Memory B cell (primary cell): Measurements from ENCODE around the gene ANAPC16.
"Not testable (repeated sequence)": the region's sequence is repeated elsewhere in the genome, so short reads cannot be mapped to it uniquely, and the experiment has no call there.

ENCODE experiments used
- ATAC-seq: fragments of 150-1000 bp; cut with Tn5 transposase; 2 replicates; pipeline ENCODE4 v1.10.0; 2021; ENCODE audit warnings: low read depth, mild to moderate bottlenecking, moderate library complexity
- DNase-seq, 2 donors: peaks; one replicate each; pipeline ENCODE4 v3.0.0; 2022; ENCODE audit warnings: low spot score in 2 of 2
- H3K27ac Mint-ChIP-seq: one replicate; pipeline ENCODE4 v1.8.0; 2022; ENCODE audit warnings: mild to moderate bottlenecking, moderate library complexity, mixed read lengths
- H3K27me3 Mint-ChIP-seq: one replicate; pipeline ENCODE4 v1.8.0; 2022; ENCODE audit warnings: mixed read lengths
- H3K36me3 Mint-ChIP-seq: one replicate; pipeline ENCODE4 v1.8.0; 2022; ENCODE audit warnings: mild to moderate bottlenecking, mixed read lengths
- H3K4me1 Mint-ChIP-seq: one replicate; pipeline ENCODE4 v1.8.0; 2022; ENCODE audit warnings: mixed read lengths
- H3K4me3 Mint-ChIP-seq: one replicate; pipeline ENCODE4 v1.8.0; 2022; ENCODE audit warnings: mild to moderate bottlenecking, moderate library complexity, mixed read lengths
- H3K9me3 Mint-ChIP-seq: one replicate; pipeline ENCODE4 v1.8.0; 2022; ENCODE audit warnings: mixed read lengths

The ANAPC16 gene

GRCh38 chr10:72243822-72244437 is 28.1 kb downstream of the ANAPC16 start:
- peaks cover 53% of the 10 kb centered on the region for H3K4me1 Mint-ChIP-seq
- DNase-seq (no peak), ATAC-seq (no peak)
- H3K27ac Mint-ChIP-seq: peak overlapping the region; percentile 62
- H3K9me3 Mint-ChIP-seq: no peaks in the 10 kb centered on the region
- H3K36me3 Mint-ChIP-seq: no peaks in the 10 kb centered on the region
- H3K27me3 Mint-ChIP-seq: no peaks in the 10 kb centered on the region
- no peak overlapping the region for H3K4me3 Mint-ChIP-seq

- peak overlapping the region; percentile 62 for H3K27ac Mint-ChIP-seq
- no peak for ATAC-seq
- H3K4me3 Mint-ChIP-seq: no peak overlapping the region
- H3K27me3 Mint-ChIP-seq: no peaks in the 10 kb centered on the region
- peaks cover 53% of the 10 kb centered on the region for H3K4me1 Mint-ChIP-seq
- DNase-seq: no peak
- H3K36me3 Mint-ChIP-seq: no peaks in the 10 kb centered on the region
- H3K9me3 Mint-ChIP-seq: no peaks in the 10 kb centered on the region
Measured at GRCh38 chr10:72244573-72245038, 28.8 kb downstream of the ANAPC16 start.

GRCh38 chr10:72245949-72246525 is 30.2 kb downstream of the ANAPC16 start:
- DNase-seq: no peak
- no peaks in the 10 kb centered on the region for H3K9me3 Mint-ChIP-seq
- H3K36me3 Mint-ChIP-seq: no peaks in the 10 kb centered on the region
- no peak overlapping the region for H3K27ac Mint-ChIP-seq
- H3K4me1 Mint-ChIP-seq: peaks cover 57% of the 10 kb centered on the region
- no peaks in the 10 kb centered on the region for H3K27me3 Mint-ChIP-seq
- ATAC-seq: no peak
- no peak overlapping the region for H3K4me3 Mint-ChIP-seq

- Mint-ChIP-seq H3K4me1 (peaks cover 55% of the 10 kb centered on the region), H3K4me3 (peak overlapping the region; percentile 81)
- ATAC-seq: peak; percentile 89
Measured at GRCh38 chr10:72248468-72249151, 32.8 kb downstream of the ANAPC16 start.

GRCh38 chr10:72249176-72249862 is 33.5 kb downstream of the ANAPC16 start:
- not testable (repeated sequence) for DNase-seq, H3K36me3 Mint-ChIP-seq, H3K9me3 Mint-ChIP-seq, H3K27me3 Mint-ChIP-seq
- H3K27ac Mint-ChIP-seq: peak overlapping the region; percentile 86
- H3K4me1 Mint-ChIP-seq: peaks cover 52% of the 10 kb centered on the region
- ATAC-seq: peak; percentile 16
- H3K4me3 Mint-ChIP-seq: peak overlapping the region; percentile 81

More at GRCh38 chr10:72248468-72249151, 32.8 kb downstream of the ANAPC16 start:
- Mint-ChIP-seq H3K27ac (peak overlapping the region; percentile 86), H3K27me3 (no peaks in the 10 kb centered on the region), H3K36me3 (no peaks in the 10 kb centered on the region), H3K9me3 (no peaks in the 10 kb centered on the region)
- DNase-seq: peak; percentile 42 to 55

GRCh38 chr10:72250666-72251065 is 34.9 kb downstream of the ANAPC16 start:
- Mint-ChIP-seq H3K36me3 (no peaks in the 10 kb centered on the region), H3K27me3 (no peaks in the 10 kb centered on the region), H3K4me3 (peak overlapping the region; percentile 12), H3K9me3 (no peaks in the 10 kb centered on the region), H3K27ac (no peak overlapping the region), H3K4me1 (peaks cover 55% of the 10 kb centered on the region)
- ATAC-seq: no peak
- no peak for DNase-seq

- H3K9me3 Mint-ChIP-seq: no peaks in the 10 kb centered on the region
- H3K4me3 Mint-ChIP-seq: no peak overlapping the region
- no peak overlapping the region for H3K27ac Mint-ChIP-seq
- ATAC-seq (no peak), DNase-seq (no peak)
- no peaks in the 10 kb centered on the region for H3K27me3 Mint-ChIP-seq
- H3K36me3 Mint-ChIP-seq: no peaks in the 10 kb centered on the region
- peaks cover 54% of the 10 kb centered on the region for H3K4me1 Mint-ChIP-seq
Measured at GRCh38 chr10:72251635-72252034, 35.8 kb downstream of the ANAPC16 start.

GRCh38 chr10:72252972-72253371 is 37.2 kb downstream of the ANAPC16 start:
- DNase-seq (no peak), ATAC-seq (no peak)
- no peak overlapping the region for H3K4me3 Mint-ChIP-seq
- no peaks in the 10 kb centered on the region for H3K27me3 Mint-ChIP-seq
- H3K9me3 Mint-ChIP-seq: no peaks in the 10 kb centered on the region
- peaks cover 53% of the 10 kb centered on the region for H3K4me1 Mint-ChIP-seq
- H3K36me3 Mint-ChIP-seq: no peaks in the 10 kb centered on the region
- peak overlapping the region; percentile 50 for H3K27ac Mint-ChIP-seq

- Mint-ChIP-seq H3K4me1 (peaks cover 49% of the 10 kb centered on the region), H3K27ac (peak overlapping the region; percentile 50), H3K4me3 (no peak overlapping the region), H3K9me3 (no peaks in the 10 kb centered on the region), H3K36me3 (no peaks in the 10 kb centered on the region), H3K27me3 (no peaks in the 10 kb centered on the region)
- DNase-seq (no peak), ATAC-seq (no peak)
Measured at GRCh38 chr10:72253578-72253977, 37.8 kb downstream of the ANAPC16 start.

GRCh38 chr10:72254813-72255568 is 39.2 kb downstream of the ANAPC16 start:
- no peak for DNase-seq
- H3K4me3 Mint-ChIP-seq: peak overlapping the region; percentile 44
- no peaks in the 10 kb centered on the region for H3K27me3 Mint-ChIP-seq
- no peaks in the 10 kb centered on the region for H3K36me3 Mint-ChIP-seq
- peaks cover 50% of the 10 kb centered on the region for H3K4me1 Mint-ChIP-seq
- ATAC-seq: peak; percentile 31
- H3K9me3 Mint-ChIP-seq: no peaks in the 10 kb centered on the region
- peak overlapping the region; percentile 21 for H3K27ac Mint-ChIP-seq

- no peaks in the 10 kb centered on the region for H3K27me3 Mint-ChIP-seq
- no peak overlapping the region for H3K4me3 Mint-ChIP-seq
- H3K4me1 Mint-ChIP-seq: peaks cover 51% of the 10 kb centered on the region
- no peak for DNase-seq
- no peaks in the 10 kb centered on the region for H3K9me3 Mint-ChIP-seq
- H3K36me3 Mint-ChIP-seq: no peaks in the 10 kb centered on the region
- H3K27ac Mint-ChIP-seq: no peak overlapping the region
- no peak for ATAC-seq
Measured at GRCh38 chr10:72255977-72256729, 40.3 kb downstream of the ANAPC16 start.

- DNase-seq (peak in 1 of 2 donors; percentile 31), ATAC-seq (peak; percentile 60)
- H3K9me3 Mint-ChIP-seq: no peaks in the 10 kb centered on the region
- peak overlapping the region; percentile 74 for H3K4me3 Mint-ChIP-seq
- peak overlapping the region; percentile 94 for H3K27ac Mint-ChIP-seq
- H3K4me1 Mint-ChIP-seq: peaks cover 51% of the 10 kb centered on the region
- no peaks in the 10 kb centered on the region for H3K36me3 Mint-ChIP-seq
- H3K27me3 Mint-ChIP-seq: no peaks in the 10 kb centered on the region
Measured at GRCh38 chr10:72257051-72257892, 41.5 kb downstream of the ANAPC16 start.
